Right kidney (tissue), 1 donor: ENCODE data around the gene BCAS3.
"Not testable (repeated sequence)": the region's sequence is repeated elsewhere in the genome, so short reads cannot be mapped to it uniquely, and the experiment has no call there.

Source experiments
- DNase-seq: peaks from one replicate; pipeline ENCODE4 v3.0.0-alpha.2; 2016

Gene BCAS3

GRCh38 chr17:61230972-61231820, 553.5 kb downstream of the BCAS3 start:
- no peak for DNase-seq

GRCh38 chr17:61232871-61233270, 555.2 kb downstream of the BCAS3 start:
- DNase-seq, result no peak

GRCh38 chr17:61233991-61234750, 556.5 kb downstream of the BCAS3 start:
- DNase-seq, result no peak

GRCh38 chr17:61235001-61235826, 557.6 kb downstream of the BCAS3 start:
- no peak for DNase-seq

- peak; percentile 52 for DNase-seq
These were observed 558.2 kb downstream of the BCAS3 start for GRCh38 chr17:61235827-61236197.

- no peak for DNase-seq
These were observed 559.6 kb downstream of the BCAS3 start for GRCh38 chr17:61237275-61237674.

GRCh38 chr17:61238455-61238933, 560.8 kb downstream of the BCAS3 start:
- no peak for DNase-seq

- DNase-seq, result no peak
These were observed 561.7 kb downstream of the BCAS3 start for GRCh38 chr17:61239327-61239726.

- DNase-seq, result no peak
These were observed 562.3 kb downstream of the BCAS3 start for GRCh38 chr17:61239953-61240352.

- no peak for DNase-seq
These were observed 563.3 kb downstream of the BCAS3 start for GRCh38 chr17:61240851-61241468.

- DNase-seq, result not testable (repeated sequence)
These were observed 567.3 kb downstream of the BCAS3 start for GRCh38 chr17:61244988-61245387.

GRCh38 chr17:61245706-61246135, 568.1 kb downstream of the BCAS3 start:
- DNase-seq, result no peak

- no peak for DNase-seq
These were observed 569.8 kb downstream of the BCAS3 start for GRCh38 chr17:61247439-61247838.

GRCh38 chr17:61248399-61248798, 570.7 kb downstream of the BCAS3 start:
- no peak for DNase-seq

- no peak for DNase-seq
These were observed 572.1 kb downstream of the BCAS3 start for GRCh38 chr17:61249649-61250299.

GRCh38 chr17:61250335-61250890, 572.8 kb downstream of the BCAS3 start:
- DNase-seq, result no peak

- peak; percentile 59 for DNase-seq
These were observed 574.6 kb downstream of the BCAS3 start for GRCh38 chr17:61251939-61252865.

GRCh38 chr17:61253362-61253761, 575.7 kb downstream of the BCAS3 start:
- no peak for DNase-seq

- no peak for DNase-seq
These were observed 576.4 kb downstream of the BCAS3 start for GRCh38 chr17:61253937-61254574.
